Measurements from ENCODE around the gene OPTN. TPM values are rescaled to one million over a fixed set of nuclear protein-coding genes. Genes with fewer than 3 reads are reported as not detected.
A peak's percentile ranks its signal among the peaks of the same experiment; 100 is the strongest.

The OPTN gene
- total RNA-seq, 1 donor from 2014 or later: 13.9 TPM

DNA sequence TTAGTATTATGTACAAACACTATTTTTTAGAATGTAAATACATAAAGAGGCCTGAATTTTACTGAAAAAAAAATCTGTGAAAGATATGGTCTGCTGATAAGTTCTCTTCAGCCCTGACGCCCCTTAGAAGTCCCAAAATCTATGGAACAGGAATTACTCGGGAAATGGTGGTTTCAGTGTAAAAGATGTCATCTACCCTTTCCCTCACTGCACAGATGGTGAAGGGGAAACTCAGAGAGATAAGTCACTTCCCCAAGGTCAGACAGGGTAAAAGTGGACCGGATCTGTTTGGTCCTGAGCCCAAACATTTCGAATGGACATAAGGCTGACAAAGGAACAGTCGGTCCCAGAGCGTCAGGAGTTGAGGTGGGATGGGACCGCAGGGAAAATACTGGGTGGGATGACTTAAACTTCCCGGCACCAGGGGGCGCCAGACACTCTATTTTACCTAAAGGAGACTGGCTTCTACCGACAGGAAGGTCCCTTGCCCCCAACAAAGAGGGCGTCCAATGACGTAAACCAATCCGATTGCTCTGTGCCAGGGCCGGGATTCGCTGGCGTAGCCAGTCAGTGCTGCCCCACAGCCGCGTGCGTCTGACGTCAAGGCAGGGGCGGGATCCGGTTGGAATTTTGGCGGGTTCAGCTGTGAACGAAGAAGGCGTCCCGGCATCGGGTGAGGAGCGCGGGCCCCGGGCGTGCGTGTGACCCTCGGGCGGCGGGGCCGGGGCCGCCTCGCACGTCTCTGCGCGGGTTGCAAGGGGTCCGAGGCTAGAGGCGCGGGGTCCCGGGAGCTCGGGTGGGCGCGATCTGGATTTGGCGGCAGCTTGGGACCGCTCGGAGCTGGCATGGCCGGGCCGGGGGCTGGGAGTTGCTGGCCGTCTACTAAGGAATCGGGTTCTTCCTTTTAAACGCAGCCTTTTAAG lies 61.2 kb downstream of the OPTN start, which contains the start of gene MCM10:
Gene MCM10, plus strand, starts transcription at position 625 of the 923 bp plus-strand sequence. CDS start 2,645 bp downstream, outside the sequence.
- H3K9ac ChIP-seq: peak within 1 kb of the TSS; percentile 14

DNA sequence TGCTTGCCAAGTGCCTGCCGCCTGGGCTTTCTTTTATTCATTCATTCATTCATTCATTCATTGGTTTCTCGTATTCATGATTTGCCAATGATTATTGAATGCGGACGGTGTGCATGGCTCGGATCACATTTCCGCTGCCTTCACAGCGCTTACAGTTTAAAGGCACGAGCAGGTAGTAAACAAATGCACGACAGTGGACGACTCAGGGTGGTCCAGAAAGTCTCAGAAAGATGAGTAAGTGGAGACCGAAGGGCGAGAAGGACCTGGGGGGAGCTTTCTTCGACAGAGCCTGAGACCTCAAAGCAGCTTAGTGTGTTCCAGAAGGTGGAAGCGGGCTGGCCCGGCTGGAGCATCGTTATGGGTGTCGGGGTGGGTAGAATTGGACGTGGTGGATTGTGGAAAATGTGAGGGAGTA lies 61.9 kb downstream of the OPTN start:
- Histone ChIP-seq H3K4me3 (peak overlapping the region; percentile 52), H3K27me3 (no peaks in the 10 kb centered on the region), H3K79me2 (ENCODE audit: low read depth) (peaks cover 52% of the 10 kb centered on the region), H3K9ac (peak overlapping the region; percentile 14), H3K36me3 (no peaks in the 10 kb centered on the region), H3K9me3 (ENCODE audit: low read depth) (no peaks in the 10 kb centered on the region), H3K4me2 (peak overlapping the region; percentile 77), H4K20me1 (ENCODE audit: low read depth) (peaks cover 24% of the 10 kb centered on the region), H2AFZ (replicated peaks) (peak overlapping the region; percentile 59), H3F3A (ENCODE audit: low read depth) (no peaks in the 10 kb centered on the region), H3K27ac (no peak overlapping the region), H3K4me1 (peaks cover 7% of the 10 kb centered on the region)
- H3K4me1 Mint-ChIP-seq: peaks cover 14% of the 10 kb centered on the region
- no peaks in the 10 kb centered on the region for H3K9me3 Mint-ChIP-seq
- DNase-seq (ENCODE audit: low spot score): peak; percentile 39
- TF ChIP-seq EZH2phosphoT487 (IDR thresholded peaks at IDR 0.05) (no peak), EZH2 (IDR thresholded peaks at IDR 0.05) (no peak)
- TF ChIP-seq, protein P1, sequence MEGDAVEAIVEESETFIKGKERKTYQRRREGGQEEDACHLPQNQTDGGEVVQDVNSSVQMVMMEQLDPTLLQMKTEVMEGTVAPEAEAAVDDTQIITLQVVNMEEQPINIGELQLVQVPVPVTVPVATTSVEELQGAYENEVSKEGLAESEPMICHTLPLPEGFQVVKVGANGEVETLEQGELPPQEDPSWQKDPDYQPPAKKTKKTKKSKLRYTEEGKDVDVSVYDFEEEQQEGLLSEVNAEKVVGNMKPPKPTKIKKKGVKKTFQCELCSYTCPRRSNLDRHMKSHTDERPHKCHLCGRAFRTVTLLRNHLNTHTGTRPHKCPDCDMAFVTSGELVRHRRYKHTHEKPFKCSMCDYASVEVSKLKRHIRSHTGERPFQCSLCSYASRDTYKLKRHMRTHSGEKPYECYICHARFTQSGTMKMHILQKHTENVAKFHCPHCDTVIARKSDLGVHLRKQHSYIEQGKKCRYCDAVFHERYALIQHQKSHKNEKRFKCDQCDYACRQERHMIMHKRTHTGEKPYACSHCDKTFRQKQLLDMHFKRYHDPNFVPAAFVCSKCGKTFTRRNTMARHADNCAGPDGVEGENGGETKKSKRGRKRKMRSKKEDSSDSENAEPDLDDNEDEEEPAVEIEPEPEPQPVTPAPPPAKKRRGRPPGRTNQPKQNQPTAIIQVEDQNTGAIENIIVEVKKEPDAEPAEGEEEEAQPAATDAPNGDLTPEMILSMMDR (IDR thresholded peaks at IDR 0.05): no peak
- peaks cover 6% of the 10 kb centered on the region for H3K27me3 Mint-ChIP-seq (ENCODE audit: insufficient read depth, low read depth)
- peak overlapping the region; percentile 1 for H3K27ac Mint-ChIP-seq
- peaks cover 8% of the 10 kb centered on the region for H3K36me3 Mint-ChIP-seq
- peak overlapping the region; percentile 89 for H3K4me3 Mint-ChIP-seq

More for the DNA sequence above, 61.2 kb downstream of the OPTN start, which contains the start of gene MCM10:
- Histone ChIP-seq H4K20me1 (ENCODE audit: low read depth) (peaks cover 24% of the 10 kb centered on the region), H3K36me3 (no peaks in the 10 kb centered on the region), H3K4me3 (peak within 1 kb of the TSS; percentile 52), H3F3A (ENCODE audit: low read depth) (no peaks in the 10 kb centered on the region), H3K4me1 (peaks cover 7% of the 10 kb centered on the region), H3K27me3 (no peaks in the 10 kb centered on the region), H2AFZ (replicated peaks) (peak within 1 kb of the TSS; percentile 93), H3K4me2 (peak within 1 kb of the TSS; percentile 77), H3K9me3 (ENCODE audit: low read depth) (no peaks in the 10 kb centered on the region), H3K79me2 (ENCODE audit: low read depth) (peaks cover 48% of the 10 kb centered on the region), H3K27ac (no peak within 1 kb of the TSS)
- DNase-seq (ENCODE audit: low spot score): peak; percentile 99
- TF ChIP-seq EZH2phosphoT487 (IDR thresholded peaks at IDR 0.05): no peak
- TF ChIP-seq EZH2 (IDR thresholded peaks at IDR 0.05): no peak
- TF ChIP-seq, protein P1 (IDR thresholded peaks at IDR 0.05): peak; percentile 87
- peaks cover 6% of the 10 kb centered on the region for H3K36me3 Mint-ChIP-seq
- no peaks in the 10 kb centered on the region for H3K9me3 Mint-ChIP-seq
- peak within 1 kb of the TSS; percentile 89 for H3K4me3 Mint-ChIP-seq
- H3K4me1 Mint-ChIP-seq: peaks cover 14% of the 10 kb centered on the region
- peaks cover 4% of the 10 kb centered on the region for H3K27me3 Mint-ChIP-seq (ENCODE audit: insufficient read depth, low read depth)
- H3K27ac Mint-ChIP-seq: peak within 1 kb of the TSS; percentile 33

DNA sequence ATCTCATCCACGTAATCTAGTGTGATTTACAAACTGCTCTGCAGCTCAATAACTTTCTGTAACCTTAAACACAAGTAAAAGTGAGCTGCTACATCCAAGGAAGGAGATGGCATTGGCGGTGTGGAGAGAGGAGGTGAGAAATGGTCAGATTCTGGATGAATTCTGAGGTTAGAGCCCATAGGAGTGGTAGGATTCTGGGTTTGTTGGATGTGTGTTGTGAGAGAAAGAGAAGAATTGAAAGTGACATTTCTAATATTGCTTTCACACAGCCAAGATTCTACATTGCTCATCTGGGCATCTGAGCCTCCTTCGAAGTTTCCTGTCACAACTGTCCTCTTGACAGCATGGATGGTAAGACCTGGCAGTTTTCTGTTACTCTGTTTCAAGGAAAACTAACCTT lies 63.9 kb downstream of the OPTN start:
- Histone ChIP-seq H3K27ac (no peak overlapping the region), H3K27me3 (no peaks in the 10 kb centered on the region), H3K79me2 (ENCODE audit: low read depth) (peaks cover 72% of the 10 kb centered on the region), H3K9me3 (ENCODE audit: low read depth) (no peaks in the 10 kb centered on the region), H2AFZ (replicated peaks) (no peak overlapping the region), H3K36me3 (no peaks in the 10 kb centered on the region), H3F3A (ENCODE audit: low read depth) (peaks cover 7% of the 10 kb centered on the region), H3K4me2 (no peak overlapping the region), H4K20me1 (ENCODE audit: low read depth) (peaks cover 36% of the 10 kb centered on the region), H3K9ac (no peak overlapping the region), H3K4me3 (no peak overlapping the region), H3K4me1 (peaks cover 14% of the 10 kb centered on the region)
- TF ChIP-seq, protein P1 (IDR thresholded peaks at IDR 0.05): no peak
- no peak for TF ChIP-seq EZH2phosphoT487 (IDR thresholded peaks at IDR 0.05)
- TF ChIP-seq EZH2 (IDR thresholded peaks at IDR 0.05): no peak
- Mint-ChIP-seq H3K4me3 (no peak overlapping the region), H3K27ac (no peak overlapping the region), H3K36me3 (peaks cover 15% of the 10 kb centered on the region), H3K4me1 (peaks cover 19% of the 10 kb centered on the region), H3K27me3 (ENCODE audit: insufficient read depth, low read depth) (peaks cover 6% of the 10 kb centered on the region), H3K9me3 (no peaks in the 10 kb centered on the region)
- DNase-seq (ENCODE audit: low spot score): no peak
